SW 1271 (cell line): Measurements from ENCODE around the gene ZNF891.

Source experiments
- DNase-seq, 2 experiments: peaks; one replicate each; lab custom pipeline; 2025; lab: John Stamatoyannopoulos, UW

The ZNF891 gene

DNA sequence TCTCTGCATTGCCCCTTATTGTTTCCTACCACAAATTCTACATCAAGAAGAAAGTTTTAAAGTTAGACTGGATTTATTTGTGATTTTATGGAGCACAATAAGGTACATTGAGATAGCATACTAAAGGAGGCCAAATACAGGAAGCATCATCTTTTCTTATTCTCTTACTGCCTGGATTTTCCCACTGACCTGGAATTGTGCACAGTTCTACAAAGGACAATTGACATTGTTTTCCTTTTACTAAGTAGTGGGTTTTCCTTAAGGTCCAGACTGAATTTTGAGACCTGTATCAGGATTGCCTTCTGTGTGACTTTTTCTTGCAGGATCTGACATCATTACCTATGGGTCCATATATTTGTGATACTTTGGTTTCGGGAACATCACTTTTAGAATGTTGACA lies 68.1 kb downstream of the ZNF891 start:
- DNase-seq = no peak

GRCh38 chr12:133058203-133059113 lies 71.6 kb downstream of the ZNF891 start:
- DNase-seq = no peak

GRCh38 chr12:133057446-133057845 lies 72.6 kb downstream of the ZNF891 start:
- DNase-seq = no peak
